Muscle layer of duodenum (tissue), 2 donors: ENCODE data around the gene ERMN.
"Not testable (repeated sequence)": the region's sequence is repeated elsewhere in the genome, so short reads cannot be mapped to it uniquely, and the experiment has no call there.

ENCODE experiments used
- H3K27ac ChIP-seq: one replicate; pipeline ENCODE4 v1.7.0; 2013; ENCODE audit warnings: mild to moderate bottlenecking, low read length
- H3K27me3 ChIP-seq: one replicate; pipeline ENCODE4 v1.7.0; 2013; ENCODE audit warnings: low read depth, mild to moderate bottlenecking, control low read depth, low read length
- H3K36me3 ChIP-seq, 2 donors: one replicate each; pipeline ENCODE4 v1.7.0; 2013; ENCODE audit warnings: low read length in 2 of 2, control low read depth in 1 of 2, mild to moderate bottlenecking in 1 of 2; ENCODE audit not compliant: insufficient read depth in 2 of 2, control insufficient read depth in 1 of 2
- H3K4me1 ChIP-seq, 2 donors: one replicate each; pipeline ENCODE4 v1.7.0; 2013; ENCODE audit warnings: low read length in 2 of 2, mild to moderate bottlenecking in 2 of 2, control low read depth in 1 of 2, moderate library complexity in 1 of 2; ENCODE audit not compliant: insufficient read depth in 2 of 2, control insufficient read depth in 1 of 2
- H3K4me3 ChIP-seq, 2 donors: one replicate each; pipeline ENCODE4 v1.7.0; 2013; ENCODE audit warnings: low read length in 2 of 2, low read depth in 1 of 2, mild to moderate bottlenecking in 1 of 2
- H3K9me3 ChIP-seq, 2 donors: one replicate each; pipeline ENCODE4 v1.7.0; 2013; ENCODE audit warnings: low read length in 2 of 2, control low read depth in 1 of 2, mild to moderate bottlenecking in 1 of 2; ENCODE audit not compliant: control insufficient read depth in 1 of 2
- donor health status: healthy.

The ERMN gene

GRCh38 chr2:157291018-157291417 lies 34.6 kb downstream of the ERMN start:
- no peaks in the 10 kb centered on the region for H3K4me1 ChIP-seq
- H3K27me3 ChIP-seq: no peaks in the 10 kb centered on the region
- no peaks in the 10 kb centered on the region for H3K36me3 ChIP-seq
- no peak overlapping the region for H3K4me3 ChIP-seq
- H3K9me3 ChIP-seq: no peaks in the 10 kb centered on the region
- H3K27ac ChIP-seq: no peak overlapping the region

GRCh38 chr2:157290525-157290924 lies 35.1 kb downstream of the ERMN start:
- H3K9me3 ChIP-seq: no peaks in the 10 kb centered on the region
- no peak overlapping the region for H3K27ac ChIP-seq
- no peaks in the 10 kb centered on the region for H3K36me3 ChIP-seq
- H3K27me3 ChIP-seq: no peaks in the 10 kb centered on the region
- no peaks in the 10 kb centered on the region for H3K4me1 ChIP-seq
- no peak overlapping the region for H3K4me3 ChIP-seq

GRCh38 chr2:157287160-157287559 lies 38.5 kb downstream of the ERMN start:
- no peak overlapping the region for H3K4me3 ChIP-seq
- no peaks in the 10 kb centered on the region for H3K4me1 ChIP-seq
- no peak overlapping the region for H3K27ac ChIP-seq
- no peaks in the 10 kb centered on the region for H3K27me3 ChIP-seq
- no peaks in the 10 kb centered on the region for H3K36me3 ChIP-seq
- H3K9me3 ChIP-seq: no peaks in the 10 kb centered on the region

GRCh38 chr2:157283468-157283867 lies 42.2 kb downstream of the ERMN start:
- Histone ChIP-seq H3K27ac (no peak overlapping the region), H3K4me3 (no peak overlapping the region), H3K4me1 (no peaks in the 10 kb centered on the region), H3K36me3 (no peaks in the 10 kb centered on the region), H3K27me3 (no peaks in the 10 kb centered on the region), H3K9me3 (peaks cover 0 to 4% of the 10 kb centered on the region in 2 donors)

GRCh38 chr2:157281316-157281715 lies 44.3 kb downstream of the ERMN start:
- Histone ChIP-seq H3K27ac (no peak overlapping the region), H3K9me3 (peaks cover 0 to 4% of the 10 kb centered on the region in 2 donors), H3K4me1 (no peaks in the 10 kb centered on the region), H3K36me3 (no peaks in the 10 kb centered on the region), H3K27me3 (no peaks in the 10 kb centered on the region), H3K4me3 (no peak overlapping the region)

- H3K9me3 ChIP-seq, H3K4me1 ChIP-seq, H3K27me3 ChIP-seq, H3K4me3 ChIP-seq, H3K27ac ChIP-seq, H3K36me3 ChIP-seq: not testable (repeated sequence)
These were observed 46.3 kb downstream of the ERMN start for GRCh38 chr2:157279311-157279710.

GRCh38 chr2:157271590-157272203 lies 53.9 kb downstream of the ERMN start:
- Histone ChIP-seq H3K27me3 (no peaks in the 10 kb centered on the region), H3K36me3 (no peaks in the 10 kb centered on the region), H3K9me3 (no peaks in the 10 kb centered on the region), H3K27ac (no peak overlapping the region), H3K4me3 (no peak overlapping the region), H3K4me1 (no peaks in the 10 kb centered on the region)

- no peaks in the 10 kb centered on the region for H3K36me3 ChIP-seq
- no peak overlapping the region for H3K4me3 ChIP-seq
- H3K27ac ChIP-seq: no peak overlapping the region
- no peaks in the 10 kb centered on the region for H3K27me3 ChIP-seq
- H3K9me3 ChIP-seq: no peaks in the 10 kb centered on the region
- no peaks in the 10 kb centered on the region for H3K4me1 ChIP-seq
These were observed 55.7 kb downstream of the ERMN start for GRCh38 chr2:157269922-157270321.

- Histone ChIP-seq H3K27ac (no peak overlapping the region), H3K36me3 (no peaks in the 10 kb centered on the region), H3K9me3 (no peaks in the 10 kb centered on the region), H3K4me3 (no peak overlapping the region), H3K27me3 (no peaks in the 10 kb centered on the region), H3K4me1 (no peaks in the 10 kb centered on the region)
These were observed 56.6 kb downstream of the ERMN start for GRCh38 chr2:157269060-157269459.
